Cardiac septum (tissue), 1 donor: ENCODE data around the gene KIAA1671. TPM values are rescaled to one million over a fixed set of nuclear protein-coding genes. Genes with fewer than 3 reads are reported as not detected.

Experiments
- DNase-seq: peaks from one replicate; pipeline ENCODE4 v3.0.0-alpha.2; 2020; ENCODE audit warnings: low spot score
- intact Hi-C: fragments of 100-400 bp; cut with DNase I; formaldehyde crosslinking; loops from one replicate; pipeline ENCODE4 v1.14.0; 2022
- total RNA-seq: library from RNA; stranded (reverse); fragmentation: NEBNext Ultra II Directional; extraction: Animal tissue kit (Norgen Biotek cat#: 25700); gene quantifications from one replicate; pipeline ENCODE4 v1.2.1, GENCODE V29; 2021
- donor health status: DM: no; HTN: no; CAD: no.

The KIAA1671 gene
- total RNA-seq, 1 donor from 2014 or later: 12.3 TPM

GRCh38 chr22:24948356-24949202 lies 3.9 kb upstream of the KIAA1671 start:
- intact Hi-C loops: no loop called here
- no peak for DNase-seq

GRCh38 chr22:24950272-24950902 lies 2.1 kb upstream of the KIAA1671 start:
- no peak for DNase-seq
- intact Hi-C loops: loop anchor here (5.0 kb wide), 1 partner anchor 77 kb away; no protein-coding TSS in a partner anchor

DNA sequence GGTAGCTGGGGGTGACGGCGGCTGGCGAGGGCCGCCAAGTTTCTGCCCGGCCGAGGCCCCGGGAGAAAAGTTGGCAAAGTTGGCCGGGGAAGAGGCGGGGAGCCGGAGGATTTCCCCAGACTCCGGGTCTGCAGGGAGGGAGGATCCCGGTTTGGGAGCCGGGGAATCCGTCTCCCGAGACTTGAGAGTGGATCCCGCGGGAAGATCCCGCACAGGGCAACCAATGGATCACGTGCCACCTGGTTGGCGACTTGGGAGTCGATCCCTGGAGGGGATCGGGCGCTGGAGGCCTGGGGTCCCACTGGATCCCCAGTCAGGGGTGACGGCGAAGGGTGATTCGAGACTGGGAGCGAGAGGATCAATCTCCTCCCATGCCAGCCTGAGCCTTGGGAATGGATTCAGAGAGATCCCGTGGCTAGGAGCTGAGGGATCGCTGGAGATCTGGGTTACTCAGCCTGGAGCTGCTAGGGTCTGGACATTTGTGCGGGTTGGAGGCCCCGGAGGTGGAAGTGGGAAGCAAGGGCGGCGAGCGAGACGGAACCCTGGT lies 394 bp downstream of the KIAA1671 start:
- intact Hi-C loops: loop anchor here (1.0 to 5.0 kb wide), 2 partner anchors 74 to 95 kb away; no protein-coding TSS in a partner anchor
- no peak for DNase-seq

DNA sequence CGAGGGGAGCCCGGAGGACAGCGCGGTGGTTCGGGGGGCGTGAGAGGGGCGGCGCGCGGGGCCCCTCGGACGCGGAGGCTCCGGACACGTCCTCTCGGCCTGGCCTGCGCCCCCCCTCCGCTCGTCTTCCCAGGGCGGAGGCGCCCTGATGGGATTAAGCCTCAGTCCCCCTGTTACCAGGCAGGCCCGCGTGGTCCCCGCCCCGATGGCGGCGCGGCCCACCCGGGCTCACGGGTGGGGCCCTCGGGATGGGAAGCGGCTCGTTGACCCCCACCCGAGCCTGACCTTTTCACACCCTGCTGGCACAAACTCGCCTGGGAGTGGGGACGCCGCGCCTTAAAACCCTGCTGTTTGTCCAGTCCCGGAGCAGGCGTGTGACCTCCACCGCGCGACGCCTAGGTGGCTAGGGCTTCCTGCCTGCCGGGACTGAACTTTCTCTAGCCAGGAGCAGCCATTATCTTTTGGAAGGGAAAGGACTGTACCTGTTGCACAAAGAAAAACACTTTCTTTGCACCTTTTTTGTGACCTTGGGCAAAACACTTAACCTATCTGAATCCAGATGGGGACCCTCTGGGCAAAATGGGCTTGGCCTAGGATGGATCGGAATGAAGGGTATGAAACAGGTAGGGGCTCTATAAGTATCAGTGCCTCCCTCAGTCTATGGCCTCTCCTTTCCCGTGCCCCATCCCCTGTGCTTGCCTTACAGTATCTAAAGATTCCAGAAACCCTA lies 1.0 kb downstream of the KIAA1671 start:
- DNase-seq: no peak
- intact Hi-C loops: loop anchor here (5.0 kb wide), 1 partner anchor 74 kb away; no protein-coding TSS in a partner anchor

GRCh38 chr22:24954114-24954463 lies 1.6 kb downstream of the KIAA1671 start:
- intact Hi-C loops: loop anchor here (5.0 kb wide), 1 partner anchor 73 kb away; no protein-coding TSS in a partner anchor
- no peak for DNase-seq

DNA sequence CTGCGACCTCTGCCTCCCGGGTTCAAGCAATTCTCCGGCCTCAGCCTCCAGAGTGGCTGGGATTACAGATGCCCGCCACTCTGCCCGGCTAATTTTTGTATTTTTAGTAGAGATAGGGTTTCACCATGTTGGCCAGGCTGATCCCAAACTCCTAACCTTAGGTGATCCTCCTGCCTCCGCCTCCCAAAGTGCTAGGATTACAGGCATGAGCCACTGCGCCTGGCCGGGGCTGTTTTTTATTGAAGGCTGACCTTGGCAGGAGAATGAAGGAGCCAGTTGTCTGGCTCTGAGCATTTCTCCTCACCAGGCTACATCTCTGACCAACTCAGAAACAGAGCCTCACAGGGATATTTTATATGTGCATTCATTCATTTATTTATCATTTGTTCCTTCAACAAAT lies 2.3 kb downstream of the KIAA1671 start:
- no peak for DNase-seq
- intact Hi-C loops: loop anchor here (5.0 kb wide), 1 partner anchor 72 kb away; no protein-coding TSS in a partner anchor

DNA sequence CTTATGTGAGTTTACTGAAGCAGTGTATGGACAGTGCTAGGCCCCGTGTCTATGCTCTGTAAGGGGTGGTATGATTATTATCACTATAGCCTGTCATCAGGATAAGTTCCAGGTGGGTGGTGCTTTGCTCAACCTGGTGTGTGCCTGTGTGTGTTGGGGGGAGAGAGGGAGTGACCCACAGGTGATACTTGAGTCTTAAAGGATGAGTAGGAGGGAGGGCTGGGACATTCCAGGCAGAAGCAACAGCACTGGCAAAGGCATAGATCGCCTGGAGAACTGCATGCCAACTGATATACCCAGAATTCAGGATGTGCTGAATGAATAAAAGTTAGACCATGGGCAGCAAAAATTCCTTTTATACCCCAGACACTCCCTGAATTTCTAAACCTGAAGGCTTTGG lies 4.5 kb downstream of the KIAA1671 start:
- DNase-seq: no peak
- intact Hi-C loops: no loop called here

GRCh38 chr22:24961217-24961844 lies 8.8 kb downstream of the KIAA1671 start:
- DNase-seq: no peak
- intact Hi-C loops: no loop called here

GRCh38 chr22:24962094-24962493 lies 9.6 kb downstream of the KIAA1671 start:
- DNase-seq: no peak
- intact Hi-C loops: no loop called here

GRCh38 chr22:24962835-24963234 lies 10.3 kb downstream of the KIAA1671 start:
- intact Hi-C loops: no loop called here

GRCh38 chr22:24964441-24964840 lies 11.9 kb downstream of the KIAA1671 start:
- DNase-seq: no peak
- intact Hi-C loops: no loop called here

More at GRCh38 chr22:24962835-24963234, 10.3 kb downstream of the KIAA1671 start:
- DNase-seq: no peak

DNA sequence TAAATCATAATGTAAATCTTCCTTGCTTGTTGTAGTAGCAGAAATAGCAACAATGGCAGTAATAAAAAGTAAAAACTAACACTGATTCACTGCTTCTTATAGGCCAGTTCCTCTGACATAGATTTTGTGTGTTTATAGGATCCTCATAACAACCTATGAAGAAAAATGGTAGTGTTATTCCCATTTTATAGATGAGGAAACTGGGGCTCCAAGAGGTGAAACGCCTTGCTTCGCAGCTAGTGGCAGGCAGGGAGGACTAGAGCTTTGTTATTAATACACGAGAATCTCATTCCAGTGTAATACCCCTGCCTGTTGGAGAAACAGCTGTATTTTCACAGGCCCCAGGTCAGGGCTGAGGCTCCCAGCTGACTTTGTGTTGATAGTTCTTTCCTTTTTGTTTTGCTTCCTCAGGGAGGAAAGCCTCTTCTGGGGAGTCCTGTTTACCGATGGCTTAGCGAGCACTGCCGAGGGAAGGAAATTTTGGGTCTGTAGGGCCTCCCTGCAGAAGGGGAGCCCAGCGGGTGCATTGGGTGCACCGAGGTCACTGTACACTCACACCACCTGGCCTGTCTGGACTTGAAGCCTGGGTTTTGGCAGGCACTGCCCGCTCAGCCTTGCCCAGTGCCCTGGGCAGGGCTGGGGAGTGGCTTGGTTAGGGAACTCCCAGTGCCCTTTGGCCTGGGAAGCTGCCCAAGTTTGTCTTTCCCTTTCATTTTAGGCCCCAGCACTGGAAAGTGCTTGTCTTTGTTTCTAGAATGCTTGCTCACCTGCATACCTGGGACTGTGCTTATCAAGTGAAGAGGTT lies 13.5 kb downstream of the KIAA1671 start:
- no peak for DNase-seq
- intact Hi-C loops: no loop called here

DNA sequence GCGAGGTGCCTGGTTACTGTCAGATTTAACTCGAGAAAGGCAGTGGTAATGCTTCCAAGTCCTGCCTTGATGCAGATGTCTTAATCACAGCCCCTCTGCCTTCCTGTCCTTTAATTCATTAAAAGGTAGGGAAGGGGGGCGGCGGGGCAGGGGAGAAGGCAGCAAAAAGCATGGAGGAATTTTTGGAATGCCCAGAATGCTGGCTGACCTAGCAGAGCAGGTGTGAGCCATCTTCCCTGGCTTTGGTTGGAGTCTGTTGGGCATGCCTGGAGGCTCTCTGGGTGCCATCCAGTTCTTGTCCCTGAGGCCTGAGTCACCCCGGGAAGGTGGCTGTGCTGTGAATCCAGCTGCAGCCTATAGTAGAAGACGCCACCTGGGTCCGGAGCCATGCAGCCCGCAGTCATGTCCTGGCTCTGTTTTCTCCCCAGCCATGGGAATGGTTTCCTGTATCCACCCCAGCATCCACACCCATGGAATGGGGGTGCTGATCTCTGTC lies 15.6 kb downstream of the KIAA1671 start:
- intact Hi-C loops: no loop called here
- DNase-seq: no peak

- intact Hi-C loops: no loop called here
Measured at GRCh38 chr22:24969560-24970301, 17.2 kb downstream of the KIAA1671 start.

DNA sequence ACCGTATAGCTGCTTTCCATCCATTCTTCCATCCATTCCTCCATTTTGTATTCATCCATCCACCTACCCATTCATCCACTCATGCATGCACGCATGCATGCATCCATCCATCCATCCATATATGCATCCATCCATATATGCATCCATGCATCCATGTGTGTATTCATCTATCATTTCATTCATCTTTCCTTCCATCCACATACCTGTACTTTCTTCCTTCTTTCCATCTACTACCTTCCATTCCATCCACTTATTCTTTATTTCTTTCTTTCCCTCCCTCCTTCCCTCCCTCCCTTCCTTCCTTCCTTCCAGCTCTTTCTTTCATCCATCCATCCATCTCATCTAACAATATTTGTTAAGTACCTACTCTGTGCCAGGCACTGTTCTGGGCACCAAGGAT lies 19.9 kb downstream of the KIAA1671 start:
- intact Hi-C loops: no loop called here
- no peak for DNase-seq

More at GRCh38 chr22:24969560-24970301, 17.2 kb downstream of the KIAA1671 start:
- peak; percentile 82 for DNase-seq

DNA sequence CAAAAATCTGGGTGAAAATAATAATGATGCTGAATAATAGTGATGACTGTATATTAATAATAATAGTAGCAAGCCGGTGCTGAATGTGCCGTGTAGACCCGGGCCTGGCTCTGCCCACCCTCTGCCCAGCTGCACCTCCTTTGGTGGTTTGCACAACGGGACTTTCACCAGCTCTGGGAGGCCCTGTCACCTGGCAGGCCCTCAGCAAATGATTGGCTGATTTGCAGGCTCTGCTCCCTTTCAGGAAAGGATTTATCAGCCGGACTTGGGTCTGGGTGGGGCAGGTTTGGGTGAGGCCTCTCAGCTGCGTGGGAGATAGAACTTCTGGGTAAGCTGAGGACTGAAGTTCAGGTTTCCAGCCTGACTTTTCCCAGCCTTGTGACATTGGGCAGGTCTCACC lies 21.4 kb downstream of the KIAA1671 start:
- no peak for DNase-seq

GRCh38 chr22:24975125-24975640 lies 22.7 kb downstream of the KIAA1671 start:
- no peak for DNase-seq
- intact Hi-C loops: no loop called here

More for the DNA sequence above, 21.4 kb downstream of the KIAA1671 start:
- intact Hi-C loops: no loop called here
